Chondrocyte (in vitro differentiated cells): ENCODE measurements around the gene WDR46. TPM values are rescaled to one million over a fixed set of nuclear protein-coding genes. Genes with fewer than 3 reads are reported as not detected.

Experiments used
- DNase-seq: peaks from one replicate; pipeline ENCODE4 v3.0.0; 2021; ENCODE audit warnings: mixed read lengths, low spot score
- H3K27ac Mint-ChIP-seq: one replicate; pipeline ENCODE4 v1.8.0; 2021; ENCODE audit warnings: mild to moderate bottlenecking, moderate library complexity, mixed read lengths; ENCODE audit not compliant: unreplicated experiment
- H3K27me3 Mint-ChIP-seq: 2 replicates; pipeline ENCODE4 v1.8.0; 2021; ENCODE audit warnings: low read depth, mixed read lengths
- H3K36me3 Mint-ChIP-seq: 2 replicates; pipeline ENCODE4 v1.8.0; 2021; ENCODE audit warnings: low read depth, mixed read lengths
- H3K4me1 Mint-ChIP-seq: 2 replicates; pipeline ENCODE4 v1.8.0; 2021; ENCODE audit warnings: low read depth, mild to moderate bottlenecking, mixed read lengths
- H3K4me3 Mint-ChIP-seq: one replicate; pipeline ENCODE4 v1.8.0; 2021; ENCODE audit warnings: mild to moderate bottlenecking, moderate library complexity, mixed read lengths; ENCODE audit not compliant: unreplicated experiment
- H3K9me3 Mint-ChIP-seq: 2 replicates; pipeline ENCODE4 v1.8.0; 2021; ENCODE audit warnings: low read depth, mixed read lengths
- total RNA-seq: library from RNA; stranded (reverse); gene quantifications from 3 replicates; pipeline ENCODE4 v1.2.1, GENCODE V29; 2021
- TF ChIP-seq, protein P1 (sequence below): fragments of 200-600 bp; sonication (generic); IDR thresholded peaks from 2 replicates; pipeline ENCODE4 v1.5.0; 2021; ENCODE audit warnings: antibody characterized with exemption, mild to moderate bottlenecking, moderate library complexity

Gene WDR46
- total RNA-seq, 1 donor from 2014 or later = 48.1 TPM

- peaks cover 12% of the 10 kb centered on the region for H3K36me3 Mint-ChIP-seq
- H3K9me3 Mint-ChIP-seq = no peaks in the 10 kb centered on the region
- H3K4me3 Mint-ChIP-seq = no peak overlapping the region
- DNase-seq = no peak
- H3K4me1 Mint-ChIP-seq = peaks cover 21% of the 10 kb centered on the region
- no peaks in the 10 kb centered on the region for H3K27me3 Mint-ChIP-seq
- no peak overlapping the region for H3K27ac Mint-ChIP-seq
- TF ChIP-seq, protein P1, sequence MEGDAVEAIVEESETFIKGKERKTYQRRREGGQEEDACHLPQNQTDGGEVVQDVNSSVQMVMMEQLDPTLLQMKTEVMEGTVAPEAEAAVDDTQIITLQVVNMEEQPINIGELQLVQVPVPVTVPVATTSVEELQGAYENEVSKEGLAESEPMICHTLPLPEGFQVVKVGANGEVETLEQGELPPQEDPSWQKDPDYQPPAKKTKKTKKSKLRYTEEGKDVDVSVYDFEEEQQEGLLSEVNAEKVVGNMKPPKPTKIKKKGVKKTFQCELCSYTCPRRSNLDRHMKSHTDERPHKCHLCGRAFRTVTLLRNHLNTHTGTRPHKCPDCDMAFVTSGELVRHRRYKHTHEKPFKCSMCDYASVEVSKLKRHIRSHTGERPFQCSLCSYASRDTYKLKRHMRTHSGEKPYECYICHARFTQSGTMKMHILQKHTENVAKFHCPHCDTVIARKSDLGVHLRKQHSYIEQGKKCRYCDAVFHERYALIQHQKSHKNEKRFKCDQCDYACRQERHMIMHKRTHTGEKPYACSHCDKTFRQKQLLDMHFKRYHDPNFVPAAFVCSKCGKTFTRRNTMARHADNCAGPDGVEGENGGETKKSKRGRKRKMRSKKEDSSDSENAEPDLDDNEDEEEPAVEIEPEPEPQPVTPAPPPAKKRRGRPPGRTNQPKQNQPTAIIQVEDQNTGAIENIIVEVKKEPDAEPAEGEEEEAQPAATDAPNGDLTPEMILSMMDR = no peak
Measured at GRCh38 chr6:33304216-33304615, 15.2 kb upstream of the WDR46 start.

DNA sequence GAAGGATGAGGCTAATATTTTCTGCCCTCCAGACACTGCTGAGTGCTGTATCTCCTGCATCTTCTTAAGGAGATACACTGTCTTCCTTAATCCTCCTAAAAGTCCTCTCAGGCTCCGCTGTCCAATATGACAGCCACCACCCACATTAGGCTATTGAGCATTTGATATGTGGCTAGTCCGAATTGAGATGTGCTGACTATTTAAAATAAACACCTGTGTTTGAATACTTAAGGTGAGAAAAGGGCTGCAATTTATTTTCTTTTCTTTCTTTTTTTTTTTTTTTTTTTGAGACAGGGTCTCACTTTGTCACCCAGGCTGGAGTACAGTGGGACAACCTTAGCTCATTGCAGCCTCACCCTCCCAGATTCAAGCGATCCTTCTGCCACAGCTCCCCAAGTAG, 12.8 kb upstream of the WDR46 start:
- H3K4me3 Mint-ChIP-seq = no peak overlapping the region
- H3K27ac Mint-ChIP-seq = no peak overlapping the region
- H3K9me3 Mint-ChIP-seq = no peaks in the 10 kb centered on the region
- no peak for DNase-seq
- TF ChIP-seq, protein P1 = no peak
- H3K27me3 Mint-ChIP-seq = no peaks in the 10 kb centered on the region
- H3K4me1 Mint-ChIP-seq = peaks cover 32% of the 10 kb centered on the region
- peaks cover 12% of the 10 kb centered on the region for H3K36me3 Mint-ChIP-seq

GRCh38 chr6:33299237-33299944, 10.4 kb upstream of the WDR46 start:
- Mint-ChIP-seq H3K27me3 (no peaks in the 10 kb centered on the region), H3K36me3 (peaks cover 10% of the 10 kb centered on the region), H3K27ac (peak overlapping the region; percentile 99), H3K4me3 (peak overlapping the region; percentile 98), H3K4me1 (peaks cover 36% of the 10 kb centered on the region), H3K9me3 (no peaks in the 10 kb centered on the region)
- TF ChIP-seq, protein P1 = peak; percentile 91
- DNase-seq = peak; percentile 95

GRCh38 chr6:33298773-33299236, 9.8 kb upstream of the WDR46 start, which contains the start of gene RGL2:
Gene RGL2 (minus strand): TSS chr6:33298942. CDS start chr6:33298610, 332 bp downstream.
- peak within 1 kb of the TSS; percentile 99 for H3K27ac Mint-ChIP-seq
- no peak for DNase-seq
- H3K36me3 Mint-ChIP-seq = peaks cover 10% of the 10 kb centered on the region
- no peaks in the 10 kb centered on the region for H3K9me3 Mint-ChIP-seq
- peak within 1 kb of the TSS; percentile 98 for H3K4me3 Mint-ChIP-seq
- TF ChIP-seq, protein P1 = no peak
- no peaks in the 10 kb centered on the region for H3K27me3 Mint-ChIP-seq
- peaks cover 36% of the 10 kb centered on the region for H3K4me1 Mint-ChIP-seq

GRCh38 chr6:33297956-33298772, 9.1 kb upstream of the WDR46 start:
- H3K4me3 Mint-ChIP-seq = peak overlapping the region; percentile 98
- TF ChIP-seq, protein P1 = peak; percentile 42
- peaks cover 7% of the 10 kb centered on the region for H3K36me3 Mint-ChIP-seq
- peaks cover 36% of the 10 kb centered on the region for H3K4me1 Mint-ChIP-seq
- no peaks in the 10 kb centered on the region for H3K27me3 Mint-ChIP-seq
- no peaks in the 10 kb centered on the region for H3K9me3 Mint-ChIP-seq
- peak overlapping the region; percentile 99 for H3K27ac Mint-ChIP-seq
- no peak for DNase-seq
